Measurements from ENCODE around the gene RARRES1. TPM values are rescaled to one million over a fixed set of nuclear protein-coding genes. Genes with fewer than 3 reads are reported as not detected.

Gene RARRES1
- total RNA-seq, 1 experiment from 2014 or later, result not detected

DNA sequence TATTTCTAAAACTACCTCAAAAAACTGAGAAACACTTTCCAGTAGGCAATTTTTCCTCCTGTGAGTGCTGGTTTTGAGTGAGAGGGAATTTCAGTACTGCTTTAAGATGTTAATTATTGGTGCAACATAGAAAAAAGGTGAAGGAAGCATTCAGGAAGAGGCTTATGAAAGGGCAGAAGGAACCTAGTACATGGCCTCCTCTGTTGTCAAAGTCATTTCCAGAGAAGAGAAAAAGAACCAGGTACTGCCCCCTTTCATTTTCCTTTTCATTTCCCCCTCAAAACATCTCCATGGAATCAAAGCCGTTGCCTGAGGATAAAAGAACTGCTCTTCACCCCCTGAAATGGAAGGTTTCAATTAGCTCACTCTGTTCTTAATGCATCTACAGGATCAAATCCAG is 19.8 kb downstream of the RARRES1 start:
- Histone ChIP-seq H3K27me3 (replicated peaks; ENCODE audit: insufficient read depth, low read depth, low read length, poor library complexity) (no peaks in the 10 kb centered on the region), H3K4me1 (ENCODE audit: insufficient read depth, low read length, poor library complexity, severe bottlenecking) (no peaks in the 10 kb centered on the region), H3K27ac (ENCODE audit: low read depth, low read length, poor library complexity, severe bottlenecking) (no peak overlapping the region), H3K9me3 (ENCODE audit: low read depth, low read length, poor library complexity, severe bottlenecking) (no peaks in the 10 kb centered on the region), H3K36me3 (ENCODE audit: insufficient read depth, low read length, poor library complexity, severe bottlenecking) (no peaks in the 10 kb centered on the region), H3K4me3 (ENCODE audit: low read depth, low read length, poor library complexity, severe bottlenecking) (no peak overlapping the region)
- BruUV-seq (replicated peaks), result no TSS peak
- TF ChIP-seq EZH2 (IDR thresholded peaks at IDR 0.05; ENCODE audit: borderline replicate concordance, low read depth, low read length, poor library complexity, severe bottlenecking), result no peak
- CTCF ChIA-PET, result no interaction called here
- intact Hi-C loops (cut with micrococcal nuclease; ENCODE audit: unreplicated experiment), result no loop called here
- DNase-seq (ENCODE audit: low spot score), result no peak
- POLR2A ChIA-PET (ENCODE audit: low non-redundant PET), result no interaction called here

GRCh38 chr3:158711886-158712285 is 20.4 kb downstream of the RARRES1 start:
- ChIA-PET POLR2A (ENCODE audit: low non-redundant PET) (no interaction called here), CTCF (no interaction called here)
- peak; percentile 15 for DNase-seq (ENCODE audit: low spot score)
- H3K27ac ChIP-seq (ENCODE audit: low read depth, low read length, poor library complexity, severe bottlenecking), result no peak overlapping the region
- no peaks in the 10 kb centered on the region for H3K4me1 ChIP-seq (ENCODE audit: insufficient read depth, low read length, poor library complexity, severe bottlenecking)
- intact Hi-C loops (cut with micrococcal nuclease; ENCODE audit: unreplicated experiment), result no loop called here
- no peaks in the 10 kb centered on the region for H3K27me3 ChIP-seq (replicated peaks; ENCODE audit: insufficient read depth, low read depth, low read length, poor library complexity)
- H3K36me3 ChIP-seq (ENCODE audit: insufficient read depth, low read length, poor library complexity, severe bottlenecking), result no peaks in the 10 kb centered on the region
- TF ChIP-seq CTCF (conservative IDR thresholded peaks at IDR 0.05; ENCODE audit: low read depth, low read length) (no peak), EZH2 (IDR thresholded peaks at IDR 0.05; ENCODE audit: borderline replicate concordance, low read depth, low read length, poor library complexity, severe bottlenecking) (no peak)
- H3K4me3 ChIP-seq (ENCODE audit: low read depth, low read length, poor library complexity, severe bottlenecking), result no peak overlapping the region
- no peaks in the 10 kb centered on the region for H3K9me3 ChIP-seq (ENCODE audit: low read depth, low read length, poor library complexity, severe bottlenecking)
- BruUV-seq (replicated peaks), result no TSS peak

GRCh38 chr3:158710601-158711000 is 21.7 kb downstream of the RARRES1 start:
- Histone ChIP-seq H3K27me3 (replicated peaks; ENCODE audit: insufficient read depth, low read depth, low read length, poor library complexity) (no peaks in the 10 kb centered on the region), H3K9me3 (ENCODE audit: low read depth, low read length, poor library complexity, severe bottlenecking) (no peaks in the 10 kb centered on the region), H3K27ac (ENCODE audit: low read depth, low read length, poor library complexity, severe bottlenecking) (no peak overlapping the region), H3K36me3 (ENCODE audit: insufficient read depth, low read length, poor library complexity, severe bottlenecking) (no peaks in the 10 kb centered on the region), H3K4me3 (ENCODE audit: low read depth, low read length, poor library complexity, severe bottlenecking) (no peak overlapping the region), H3K4me1 (ENCODE audit: insufficient read depth, low read length, poor library complexity, severe bottlenecking) (no peaks in the 10 kb centered on the region)
- ChIA-PET POLR2A (ENCODE audit: low non-redundant PET) (no interaction called here), CTCF (no interaction called here)
- no TSS peak for BruUV-seq (replicated peaks)
- TF ChIP-seq CTCF (conservative IDR thresholded peaks at IDR 0.05; ENCODE audit: low read depth, low read length) (no peak), EZH2 (IDR thresholded peaks at IDR 0.05; ENCODE audit: borderline replicate concordance, low read depth, low read length, poor library complexity, severe bottlenecking) (no peak)
- intact Hi-C loops (cut with micrococcal nuclease; ENCODE audit: unreplicated experiment), result no loop called here
- no peak for DNase-seq (ENCODE audit: low spot score)

- peak; percentile 41 for DNase-seq (ENCODE audit: low spot score)
- Histone ChIP-seq H3K27me3 (replicated peaks; ENCODE audit: insufficient read depth, low read depth, low read length, poor library complexity) (no peaks in the 10 kb centered on the region), H3K4me1 (ENCODE audit: insufficient read depth, low read length, poor library complexity, severe bottlenecking) (no peaks in the 10 kb centered on the region), H3K27ac (ENCODE audit: low read depth, low read length, poor library complexity, severe bottlenecking) (no peak overlapping the region), H3K36me3 (ENCODE audit: insufficient read depth, low read length, poor library complexity, severe bottlenecking) (no peaks in the 10 kb centered on the region), H3K9me3 (ENCODE audit: low read depth, low read length, poor library complexity, severe bottlenecking) (no peaks in the 10 kb centered on the region), H3K4me3 (ENCODE audit: low read depth, low read length, poor library complexity, severe bottlenecking) (no peak overlapping the region)
- ChIA-PET POLR2A (ENCODE audit: low non-redundant PET) (no interaction called here), CTCF (no interaction called here)
- TF ChIP-seq EZH2 (IDR thresholded peaks at IDR 0.05; ENCODE audit: borderline replicate concordance, low read depth, low read length, poor library complexity, severe bottlenecking), result no peak
- no peak for TF ChIP-seq CTCF (conservative IDR thresholded peaks at IDR 0.05; ENCODE audit: low read depth, low read length)
- BruUV-seq (replicated peaks), result no TSS peak
- intact Hi-C loops (cut with micrococcal nuclease; ENCODE audit: unreplicated experiment), result no loop called here
Measured at GRCh38 chr3:158709666-158710083, 22.6 kb downstream of the RARRES1 start.
